ENCODE measurements around the gene HOMER2. TPM values are rescaled to one million over a fixed set of nuclear protein-coding genes. Genes with fewer than 3 reads are reported as not detected.

HOMER2 gene
- total RNA-seq, 1 donor from 2014 or later, result 12.2 TPM

DNA sequence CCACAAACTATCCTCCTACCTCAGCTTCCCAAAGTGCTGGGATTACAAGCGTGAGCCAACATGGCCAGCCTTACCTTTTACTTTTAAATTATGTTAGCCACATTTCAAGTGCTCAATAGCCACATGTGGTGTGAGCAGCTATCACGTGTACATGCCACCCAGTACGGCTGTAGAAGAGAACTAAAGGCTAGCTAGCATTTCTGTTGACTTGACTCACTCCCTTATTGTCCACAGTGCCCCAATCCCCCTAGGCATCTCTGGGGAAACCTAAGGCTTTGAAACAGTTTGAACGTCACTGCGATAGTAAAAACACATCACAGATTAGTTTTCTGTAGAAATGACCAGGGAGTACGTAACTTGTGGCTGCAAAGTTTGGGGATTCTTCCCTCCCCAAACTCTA lies 46.9 kb upstream of the HOMER2 start:
- Histone ChIP-seq H3K9me3 (ENCODE audit: insufficient read depth, low read depth, low read length) (no peaks in the 10 kb centered on the region), H3K4me1 (ENCODE audit: insufficient read depth, low read length) (no peaks in the 10 kb centered on the region), H3K27me3 (ENCODE audit: insufficient read depth, low read length) (no peaks in the 10 kb centered on the region), H3K27ac (ENCODE audit: low read depth, low read length) (no peak overlapping the region), H3K4me3 (ENCODE audit: insufficient read depth, low read depth, low read length) (no peak overlapping the region), H3K4me2 (ENCODE audit: low read length) (no peak overlapping the region), H2AFZ (ENCODE audit: low read depth, low read length) (no peak overlapping the region), H3K36me3 (ENCODE audit: insufficient read depth, low read length) (no peaks in the 10 kb centered on the region), H4K20me1 (ENCODE audit: insufficient read depth, low read length) (no peaks in the 10 kb centered on the region), H3K9ac (ENCODE audit: low read length) (no peak overlapping the region), H3K79me2 (ENCODE audit: insufficient read depth, low read length) (no peaks in the 10 kb centered on the region)
- Mint-ChIP-seq H3K27me3 (ENCODE audit: low read depth, unreplicated experiment) (no peaks in the 10 kb centered on the region), H3K36me3 (ENCODE audit: low read depth, unreplicated experiment) (no peaks in the 10 kb centered on the region), H3K4me3 (ENCODE audit: unreplicated experiment) (no peak overlapping the region), H3K4me1 (ENCODE audit: low read depth, unreplicated experiment) (peaks cover 13% of the 10 kb centered on the region), H3K9me3 (ENCODE audit: unreplicated experiment) (no peaks in the 10 kb centered on the region), H3K27ac (ENCODE audit: unreplicated experiment) (no peak overlapping the region)
- FAIRE-seq (no peak), DNase-seq (ENCODE audit: low read depth) (no peak)
- no peak for TF ChIP-seq EZH2 (IDR thresholded peaks at IDR 0.05; ENCODE audit: insufficient read depth, low read length)
- TF ChIP-seq, protein P1, sequence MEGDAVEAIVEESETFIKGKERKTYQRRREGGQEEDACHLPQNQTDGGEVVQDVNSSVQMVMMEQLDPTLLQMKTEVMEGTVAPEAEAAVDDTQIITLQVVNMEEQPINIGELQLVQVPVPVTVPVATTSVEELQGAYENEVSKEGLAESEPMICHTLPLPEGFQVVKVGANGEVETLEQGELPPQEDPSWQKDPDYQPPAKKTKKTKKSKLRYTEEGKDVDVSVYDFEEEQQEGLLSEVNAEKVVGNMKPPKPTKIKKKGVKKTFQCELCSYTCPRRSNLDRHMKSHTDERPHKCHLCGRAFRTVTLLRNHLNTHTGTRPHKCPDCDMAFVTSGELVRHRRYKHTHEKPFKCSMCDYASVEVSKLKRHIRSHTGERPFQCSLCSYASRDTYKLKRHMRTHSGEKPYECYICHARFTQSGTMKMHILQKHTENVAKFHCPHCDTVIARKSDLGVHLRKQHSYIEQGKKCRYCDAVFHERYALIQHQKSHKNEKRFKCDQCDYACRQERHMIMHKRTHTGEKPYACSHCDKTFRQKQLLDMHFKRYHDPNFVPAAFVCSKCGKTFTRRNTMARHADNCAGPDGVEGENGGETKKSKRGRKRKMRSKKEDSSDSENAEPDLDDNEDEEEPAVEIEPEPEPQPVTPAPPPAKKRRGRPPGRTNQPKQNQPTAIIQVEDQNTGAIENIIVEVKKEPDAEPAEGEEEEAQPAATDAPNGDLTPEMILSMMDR (IDR thresholded peaks at IDR 0.05; ENCODE audit: insufficient read depth, low read depth, low read length), result no peak

DNA sequence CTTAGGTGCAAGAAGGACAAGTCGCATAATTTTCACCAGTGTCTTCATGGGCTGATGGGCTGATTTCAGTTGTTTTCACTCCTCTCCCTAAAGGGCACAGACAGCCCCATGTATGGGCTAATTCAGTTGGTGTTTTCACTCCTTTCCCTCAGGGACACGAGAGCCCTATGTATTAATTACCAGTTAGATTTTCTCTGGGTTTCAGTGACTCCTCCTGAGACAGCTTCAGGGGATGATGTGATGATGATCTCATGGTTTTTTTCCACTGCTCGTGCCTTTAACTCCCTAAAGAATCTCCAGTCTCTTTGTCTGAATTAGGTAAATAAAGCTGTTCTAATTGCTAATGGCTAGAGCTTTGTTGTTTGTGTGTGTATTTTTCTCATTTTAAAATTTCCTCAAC lies 43.4 kb upstream of the HOMER2 start:
- TF ChIP-seq EZH2 (IDR thresholded peaks at IDR 0.05; ENCODE audit: insufficient read depth, low read length), result no peak
- TF ChIP-seq, protein P1 (IDR thresholded peaks at IDR 0.05; ENCODE audit: insufficient read depth, low read depth, low read length), result no peak
- Histone ChIP-seq H3K4me1 (ENCODE audit: insufficient read depth, low read length) (no peaks in the 10 kb centered on the region), H3K9ac (ENCODE audit: low read length) (no peak overlapping the region), H3K36me3 (ENCODE audit: insufficient read depth, low read length) (peaks cover 4% of the 10 kb centered on the region), H4K20me1 (ENCODE audit: insufficient read depth, low read length) (no peaks in the 10 kb centered on the region), H3K4me2 (ENCODE audit: low read length) (no peak overlapping the region), H3K27ac (ENCODE audit: low read depth, low read length) (no peak overlapping the region), H3K9me3 (ENCODE audit: insufficient read depth, low read depth, low read length) (no peaks in the 10 kb centered on the region), H3K4me3 (ENCODE audit: insufficient read depth, low read depth, low read length) (no peak overlapping the region), H2AFZ (ENCODE audit: low read depth, low read length) (no peak overlapping the region), H3K27me3 (ENCODE audit: insufficient read depth, low read length) (no peaks in the 10 kb centered on the region), H3K79me2 (ENCODE audit: insufficient read depth, low read length) (no peaks in the 10 kb centered on the region)
- H3K4me3 Mint-ChIP-seq (ENCODE audit: unreplicated experiment), result no peak overlapping the region
- H3K27me3 Mint-ChIP-seq (ENCODE audit: low read depth, unreplicated experiment), result no peaks in the 10 kb centered on the region
- peaks cover 5% of the 10 kb centered on the region for H3K36me3 Mint-ChIP-seq (ENCODE audit: low read depth, unreplicated experiment)
- H3K27ac Mint-ChIP-seq (ENCODE audit: unreplicated experiment), result peak overlapping the region; percentile 75
- no peaks in the 10 kb centered on the region for H3K9me3 Mint-ChIP-seq (ENCODE audit: unreplicated experiment)
- peaks cover 13% of the 10 kb centered on the region for H3K4me1 Mint-ChIP-seq (ENCODE audit: low read depth, unreplicated experiment)
- no peak for FAIRE-seq
- no peak for DNase-seq (ENCODE audit: low read depth)

DNA sequence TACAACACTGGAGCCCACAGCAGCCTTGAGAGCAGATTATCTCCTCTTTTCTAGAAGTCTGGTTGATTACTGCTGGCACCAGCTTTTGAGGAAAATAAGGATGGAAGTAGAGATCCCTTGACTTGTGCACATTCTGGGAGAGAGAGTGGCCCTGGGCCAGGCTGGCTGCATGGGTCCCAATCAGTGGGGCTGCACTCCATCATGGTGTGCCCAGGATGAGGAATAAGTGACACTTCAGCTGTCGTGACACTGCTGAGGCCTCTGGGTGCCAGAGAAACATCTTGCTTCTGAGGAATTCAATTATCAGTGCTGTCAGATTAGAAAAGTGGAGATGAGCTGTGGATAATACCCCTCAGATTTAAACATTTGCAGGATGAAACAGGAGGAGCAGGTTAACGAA lies 42.6 kb upstream of the HOMER2 start:
- Mint-ChIP-seq H3K9me3 (ENCODE audit: unreplicated experiment) (no peaks in the 10 kb centered on the region), H3K27me3 (ENCODE audit: low read depth, unreplicated experiment) (no peaks in the 10 kb centered on the region), H3K4me1 (ENCODE audit: low read depth, unreplicated experiment) (peaks cover 10% of the 10 kb centered on the region), H3K27ac (ENCODE audit: unreplicated experiment) (no peak overlapping the region), H3K36me3 (ENCODE audit: low read depth, unreplicated experiment) (peaks cover 5% of the 10 kb centered on the region), H3K4me3 (ENCODE audit: unreplicated experiment) (no peak overlapping the region)
- H3K9ac ChIP-seq (ENCODE audit: low read length), result no peak overlapping the region
- no peak overlapping the region for H2AFZ ChIP-seq (ENCODE audit: low read depth, low read length)
- H3K27ac ChIP-seq (ENCODE audit: low read depth, low read length), result no peak overlapping the region
- no peaks in the 10 kb centered on the region for H4K20me1 ChIP-seq (ENCODE audit: insufficient read depth, low read length)
- no peak overlapping the region for H3K4me3 ChIP-seq (ENCODE audit: insufficient read depth, low read depth, low read length)
- H3K9me3 ChIP-seq (ENCODE audit: insufficient read depth, low read depth, low read length), result no peaks in the 10 kb centered on the region
- H3K4me1 ChIP-seq (ENCODE audit: insufficient read depth, low read length), result no peaks in the 10 kb centered on the region
- no peaks in the 10 kb centered on the region for H3K27me3 ChIP-seq (ENCODE audit: insufficient read depth, low read length)
- peaks cover 4% of the 10 kb centered on the region for H3K36me3 ChIP-seq (ENCODE audit: insufficient read depth, low read length)
- TF ChIP-seq, protein P1 (IDR thresholded peaks at IDR 0.05; ENCODE audit: insufficient read depth, low read depth, low read length), result no peak
- TF ChIP-seq EZH2 (IDR thresholded peaks at IDR 0.05; ENCODE audit: insufficient read depth, low read length), result no peak
- no peak overlapping the region for H3K4me2 ChIP-seq (ENCODE audit: low read length)
- no peaks in the 10 kb centered on the region for H3K79me2 ChIP-seq (ENCODE audit: insufficient read depth, low read length)
- FAIRE-seq (no peak), DNase-seq (ENCODE audit: low read depth) (no peak)
